Measurements from ENCODE around the gene CCDC83. TPM values are rescaled to one million over a fixed set of nuclear protein-coding genes. Genes with fewer than 3 reads are reported as not detected.
"Not testable (repeated sequence)": the region's sequence is repeated elsewhere in the genome, so short reads cannot be mapped to it uniquely, and the experiment has no call there.

Gene CCDC83
- total RNA-seq, 1 donor from 2014 or later: not detected

DNA sequence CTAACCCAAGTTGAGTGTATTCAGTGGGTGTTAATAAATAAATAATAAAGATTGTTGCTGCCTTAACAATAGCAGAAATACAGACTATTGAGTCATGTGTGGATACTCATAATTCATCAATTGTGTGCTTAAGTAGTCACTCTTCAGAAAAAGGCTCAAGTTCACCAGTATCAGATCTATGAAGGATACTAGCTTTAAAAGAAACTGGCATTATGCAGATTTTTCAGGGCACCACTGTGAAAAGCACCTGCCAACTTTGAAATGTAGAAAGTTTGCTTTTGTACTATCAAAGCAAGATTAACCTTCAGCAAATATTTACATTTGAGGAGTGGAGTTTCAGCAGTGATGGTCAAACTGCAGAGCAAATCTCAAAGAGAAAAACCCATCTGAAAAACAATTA lies 24.1 kb upstream of the CCDC83 start:
- H3K9me3 Mint-ChIP-seq (ENCODE audit: unreplicated experiment): no peaks in the 10 kb centered on the region
- no peak for DNase-seq (ENCODE audit: low spot score)
- peaks cover 6% of the 10 kb centered on the region for H3K4me1 Mint-ChIP-seq (ENCODE audit: unreplicated experiment)
- H3K27me3 Mint-ChIP-seq (ENCODE audit: unreplicated experiment): no peaks in the 10 kb centered on the region
- no peak overlapping the region for H3K4me3 Mint-ChIP-seq (ENCODE audit: unreplicated experiment)
- TF ChIP-seq, protein P1, sequence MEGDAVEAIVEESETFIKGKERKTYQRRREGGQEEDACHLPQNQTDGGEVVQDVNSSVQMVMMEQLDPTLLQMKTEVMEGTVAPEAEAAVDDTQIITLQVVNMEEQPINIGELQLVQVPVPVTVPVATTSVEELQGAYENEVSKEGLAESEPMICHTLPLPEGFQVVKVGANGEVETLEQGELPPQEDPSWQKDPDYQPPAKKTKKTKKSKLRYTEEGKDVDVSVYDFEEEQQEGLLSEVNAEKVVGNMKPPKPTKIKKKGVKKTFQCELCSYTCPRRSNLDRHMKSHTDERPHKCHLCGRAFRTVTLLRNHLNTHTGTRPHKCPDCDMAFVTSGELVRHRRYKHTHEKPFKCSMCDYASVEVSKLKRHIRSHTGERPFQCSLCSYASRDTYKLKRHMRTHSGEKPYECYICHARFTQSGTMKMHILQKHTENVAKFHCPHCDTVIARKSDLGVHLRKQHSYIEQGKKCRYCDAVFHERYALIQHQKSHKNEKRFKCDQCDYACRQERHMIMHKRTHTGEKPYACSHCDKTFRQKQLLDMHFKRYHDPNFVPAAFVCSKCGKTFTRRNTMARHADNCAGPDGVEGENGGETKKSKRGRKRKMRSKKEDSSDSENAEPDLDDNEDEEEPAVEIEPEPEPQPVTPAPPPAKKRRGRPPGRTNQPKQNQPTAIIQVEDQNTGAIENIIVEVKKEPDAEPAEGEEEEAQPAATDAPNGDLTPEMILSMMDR (IDR thresholded peaks at IDR 0.05; ENCODE audit: unreplicated experiment): no peak
- H3K36me3 Mint-ChIP-seq (ENCODE audit: low read depth, unreplicated experiment): no peaks in the 10 kb centered on the region
- H3K27ac Mint-ChIP-seq (ENCODE audit: unreplicated experiment): no peak overlapping the region

DNA sequence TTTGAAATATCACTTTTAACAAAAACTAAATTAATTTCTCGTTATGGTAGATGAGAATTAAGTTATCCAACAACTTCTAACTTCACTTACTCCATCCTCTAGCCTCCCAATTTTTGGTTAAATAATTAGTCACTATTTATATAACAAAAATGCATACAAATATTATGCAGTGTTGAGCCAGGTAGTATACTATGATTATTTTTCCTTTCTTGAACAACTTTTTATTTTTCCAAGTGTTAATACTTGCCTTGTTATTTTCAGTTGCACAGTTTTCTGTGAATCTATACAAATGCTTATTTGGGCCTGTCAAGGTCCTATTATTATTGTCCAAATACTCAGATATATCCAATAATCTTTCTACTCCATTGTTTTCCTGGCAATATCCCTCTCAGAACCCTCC lies 19.9 kb upstream of the CCDC83 start:
- Mint-ChIP-seq H3K36me3 (ENCODE audit: low read depth, unreplicated experiment) (no peaks in the 10 kb centered on the region), H3K27ac (ENCODE audit: unreplicated experiment) (no peak overlapping the region), H3K4me1 (ENCODE audit: unreplicated experiment) (peaks cover 6% of the 10 kb centered on the region), H3K9me3 (ENCODE audit: unreplicated experiment) (no peaks in the 10 kb centered on the region), H3K27me3 (ENCODE audit: unreplicated experiment) (no peaks in the 10 kb centered on the region), H3K4me3 (ENCODE audit: unreplicated experiment) (no peak overlapping the region)
- no peak for DNase-seq (ENCODE audit: low spot score)
- TF ChIP-seq, protein P1 (IDR thresholded peaks at IDR 0.05; ENCODE audit: unreplicated experiment): no peak

DNA sequence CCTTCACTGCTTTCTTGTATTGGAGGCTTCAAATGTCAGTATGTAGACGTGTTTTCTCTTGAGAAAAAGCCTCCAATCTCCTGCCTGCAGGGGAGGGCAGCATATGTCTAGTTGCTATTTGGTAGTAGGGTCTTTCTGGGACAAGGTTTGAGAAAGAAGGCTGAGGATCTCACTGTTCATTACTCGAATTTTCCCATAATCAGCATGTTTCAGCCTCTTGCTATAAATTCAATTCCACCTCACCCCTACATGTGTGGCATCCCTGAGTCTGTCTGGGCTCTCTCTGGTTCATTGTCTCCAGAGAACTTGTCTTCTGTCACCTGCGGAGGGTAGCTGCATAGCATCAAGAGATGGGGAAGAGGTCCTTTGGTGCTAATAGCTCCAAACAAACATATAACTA lies 19.5 kb upstream of the CCDC83 start:
- Mint-ChIP-seq H3K4me1 (ENCODE audit: unreplicated experiment) (peaks cover 2% of the 10 kb centered on the region), H3K9me3 (ENCODE audit: unreplicated experiment) (no peaks in the 10 kb centered on the region), H3K36me3 (ENCODE audit: low read depth, unreplicated experiment) (no peaks in the 10 kb centered on the region), H3K27ac (ENCODE audit: unreplicated experiment) (no peak overlapping the region), H3K4me3 (ENCODE audit: unreplicated experiment) (no peak overlapping the region), H3K27me3 (ENCODE audit: unreplicated experiment) (no peaks in the 10 kb centered on the region)
- TF ChIP-seq, protein P1 (IDR thresholded peaks at IDR 0.05; ENCODE audit: unreplicated experiment): no peak
- no peak for DNase-seq (ENCODE audit: low spot score)

DNA sequence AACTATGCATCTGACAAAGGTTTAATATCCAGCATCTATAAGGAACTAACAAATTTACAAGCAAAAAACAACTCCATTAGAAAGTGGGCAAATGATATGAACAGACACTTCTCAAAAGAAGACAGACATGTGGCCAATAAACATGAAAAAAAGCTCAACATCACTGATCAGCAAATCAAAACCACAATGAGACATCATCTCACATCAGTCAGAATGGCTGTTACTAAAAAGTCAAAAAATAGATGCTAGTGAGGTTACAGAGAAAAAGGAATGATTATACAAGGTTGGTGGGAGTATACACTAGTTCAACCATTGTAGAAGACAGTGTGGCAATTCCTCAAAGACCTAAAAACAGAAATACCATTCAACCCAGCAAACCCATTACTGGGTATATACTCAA lies 14.3 kb upstream of the CCDC83 start:
- H3K4me3 Mint-ChIP-seq (ENCODE audit: unreplicated experiment); H3K36me3 Mint-ChIP-seq (ENCODE audit: low read depth, unreplicated experiment); H3K9me3 Mint-ChIP-seq (ENCODE audit: unreplicated experiment); H3K27me3 Mint-ChIP-seq (ENCODE audit: unreplicated experiment); H3K4me1 Mint-ChIP-seq (ENCODE audit: unreplicated experiment); H3K27ac Mint-ChIP-seq (ENCODE audit: unreplicated experiment); DNase-seq (ENCODE audit: low spot score): not testable (repeated sequence)

DNA sequence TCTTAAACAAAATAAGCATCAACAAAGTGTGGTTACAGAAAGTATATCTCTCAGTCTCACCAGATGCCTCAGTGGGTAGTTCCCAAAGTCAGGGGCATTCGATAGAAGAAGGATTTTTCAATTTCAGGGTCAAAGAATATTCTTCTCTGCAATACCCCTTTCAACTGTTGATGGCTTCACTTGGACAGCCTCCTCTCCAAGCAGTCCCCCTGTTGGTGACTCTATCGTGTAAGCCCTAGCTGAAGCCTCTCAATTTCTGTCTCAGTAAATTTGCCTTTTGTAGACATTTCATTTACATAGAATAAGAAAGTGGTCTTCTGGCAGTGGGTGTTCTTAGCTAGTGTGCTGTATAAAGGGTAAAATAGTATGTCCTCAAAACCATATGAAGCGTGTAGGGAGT lies 11.3 kb upstream of the CCDC83 start:
- DNase-seq (ENCODE audit: low spot score): no peak
- TF ChIP-seq, protein P1 (IDR thresholded peaks at IDR 0.05; ENCODE audit: unreplicated experiment): no peak
- no peaks in the 10 kb centered on the region for H3K36me3 Mint-ChIP-seq (ENCODE audit: low read depth, unreplicated experiment)
- H3K27ac Mint-ChIP-seq (ENCODE audit: unreplicated experiment): no peak overlapping the region
- H3K27me3 Mint-ChIP-seq (ENCODE audit: unreplicated experiment): peaks cover 2% of the 10 kb centered on the region
- H3K9me3 Mint-ChIP-seq (ENCODE audit: unreplicated experiment): no peaks in the 10 kb centered on the region
- no peaks in the 10 kb centered on the region for H3K4me1 Mint-ChIP-seq (ENCODE audit: unreplicated experiment)
- H3K4me3 Mint-ChIP-seq (ENCODE audit: unreplicated experiment): no peak overlapping the region

All from endothelial cell (in vitro differentiated cells).